HEK293 (cell line): ENCODE measurements around the gene ZNF831.

Experiments used
- CTCF ChIA-PET: fragments of 350-600 bp; formaldehyde crosslinking; extraction: SDS; loops from one replicate; lab custom pipeline; 2021; ENCODE audit warnings: antibody characterized with exemption; lab: Yijun Ruan, JAX
- POLR2A ChIA-PET: fragments of 300-600 bp; formaldehyde crosslinking; extraction: SDS; loops from one replicate; lab custom pipeline; 2020; ENCODE audit warnings: antibody characterized with exemption, inconsistent platforms; lab: Yijun Ruan, JAX
- H3K27ac ChIP-seq: fragments of 200-500 bp; sonication (Bioruptor generic); 2 replicates; pipeline ENCODE4 v1.5.1; 2014; ENCODE audit warnings: low read depth, low read length, control low read depth, inconsistent platforms; ENCODE audit errors: extremely low read depth
- H3K36me3 ChIP-seq, 2 experiments: fragments of 200-500 bp in 1 of 2; sonication (Bioruptor generic) in 1 of 2; 1 replicate in 1 of 2; 2 replicates in 1 of 2; pipeline ENCODE4 v1.5.1; 2014 to 2017; ENCODE audit warnings: inconsistent platforms in 2 of 2, low read length in 2 of 2; ENCODE audit not compliant: control insufficient read depth in 2 of 2, insufficient read depth in 1 of 2
- H3K4me1 ChIP-seq: fragments of 200-500 bp; sonication (Bioruptor generic); 2 replicates; pipeline ENCODE4 v1.5.1; 2014; ENCODE audit warnings: mild to moderate bottlenecking, low read length, inconsistent platforms; ENCODE audit not compliant: control insufficient read depth, insufficient read depth
- H3K4me3 ChIP-seq: 2 replicates; pipeline ENCODE4 v1.5.1; 2011; ENCODE audit warnings: low read depth, mild to moderate bottlenecking, control low read depth, low read length, moderate library complexity
- H3K9me3 ChIP-seq: fragments of 200-500 bp; sonication (Bioruptor generic); 2 replicates; pipeline ENCODE4 v1.5.1; 2014; ENCODE audit warnings: low read depth, low read length, inconsistent platforms; ENCODE audit not compliant: control insufficient read depth, insufficient read depth
- EGR2 ChIP-seq: fragments of 450-650 bp; formaldehyde crosslinking; IDR thresholded peaks from 2 replicates; pipeline ENCODE4 v1.5.1; 2016; ENCODE audit warnings: low read depth, missing biosample characterization, missing genetic modification characterization
- MZF1 ChIP-seq: fragments of 450-650 bp; formaldehyde crosslinking; IDR thresholded peaks from 2 replicates; pipeline ENCODE4 v1.5.1; 2017; ENCODE audit warnings: missing biosample characterization, missing genetic modification characterization, borderline replicate concordance
- OVOL3 ChIP-seq: fragments of 450-650 bp; formaldehyde crosslinking; IDR thresholded peaks from 2 replicates; pipeline ENCODE4 v1.5.1; 2016; ENCODE audit warnings: missing biosample characterization, missing genetic modification characterization
- PRDM4 ChIP-seq: fragments of 450-650 bp; formaldehyde crosslinking; IDR thresholded peaks from 2 replicates; pipeline ENCODE4 v1.5.1; 2017; ENCODE audit warnings: missing biosample characterization, missing genetic modification characterization
- SP7 ChIP-seq: fragments of 450-650 bp; formaldehyde crosslinking; IDR thresholded peaks from 2 replicates; pipeline ENCODE4 v1.5.1; 2016; ENCODE audit warnings: missing biosample characterization, missing genetic modification characterization
- ZBTB1 ChIP-seq: fragments of 450-650 bp; formaldehyde crosslinking; IDR thresholded peaks from 2 replicates; pipeline ENCODE4 v1.5.1; 2016; ENCODE audit warnings: missing biosample characterization, missing genetic modification characterization
- ZIC2 ChIP-seq: fragments of 450-650 bp; formaldehyde crosslinking; IDR thresholded peaks from 2 replicates; pipeline ENCODE4 v1.5.1; 2016; ENCODE audit warnings: missing biosample characterization, missing genetic modification characterization
- ZNF112 ChIP-seq: fragments of 450-650 bp; formaldehyde crosslinking; IDR thresholded peaks from 2 replicates; pipeline ENCODE4 v1.5.0; 2017; ENCODE audit warnings: missing biosample characterization, missing genetic modification characterization
- ZNF248 ChIP-seq: fragments of 450-650 bp; formaldehyde crosslinking; IDR thresholded peaks from 2 replicates; pipeline ENCODE4 v1.5.1; 2017; ENCODE audit warnings: missing biosample characterization, missing genetic modification characterization
- ZNF292 ChIP-seq: fragments of 450-650 bp; formaldehyde crosslinking; IDR thresholded peaks from 2 replicates; pipeline ENCODE4 v1.5.1; 2016; ENCODE audit warnings: low read depth, missing biosample characterization, missing genetic modification characterization, borderline replicate concordance
- ZNF341 ChIP-seq: fragments of 450-650 bp; formaldehyde crosslinking; IDR thresholded peaks from 2 replicates; pipeline ENCODE4; 2016; ENCODE audit warnings: low read depth, missing biosample characterization, missing genetic modification characterization
- ZNF350 ChIP-seq: fragments of 450-650 bp; formaldehyde crosslinking; IDR thresholded peaks from 2 replicates; pipeline ENCODE4 v1.5.0; 2017; ENCODE audit warnings: missing biosample characterization, mild to moderate bottlenecking, missing genetic modification characterization
- ZNF530 ChIP-seq: fragments of 450-650 bp; formaldehyde crosslinking; IDR thresholded peaks from 2 replicates; pipeline ENCODE4 v1.5.1; 2016; ENCODE audit warnings: low read depth, missing biosample characterization, missing genetic modification characterization
- ZNF654 ChIP-seq: fragments of 450-650 bp; formaldehyde crosslinking; IDR thresholded peaks from 2 replicates; pipeline ENCODE4 v1.5.1; 2016; ENCODE audit warnings: low read depth, missing biosample characterization, missing genetic modification characterization
- ZNF707 ChIP-seq: fragments of 450-650 bp; formaldehyde crosslinking; IDR thresholded peaks from 2 replicates; pipeline ENCODE4 v1.5.1; 2016; ENCODE audit warnings: missing biosample characterization, missing genetic modification characterization
- ZSCAN16 ChIP-seq: fragments of 450-650 bp; formaldehyde crosslinking; IDR thresholded peaks from 2 replicates; pipeline ENCODE4 v1.5.1; 2016; ENCODE audit warnings: missing biosample characterization, missing genetic modification characterization
- ZSCAN23 ChIP-seq: fragments of 450-650 bp; formaldehyde crosslinking; IDR thresholded peaks from 2 replicates; pipeline ENCODE4 v1.5.1; 2016; ENCODE audit warnings: missing biosample characterization, missing genetic modification characterization
- ZXDB ChIP-seq: fragments of 450-650 bp; formaldehyde crosslinking; IDR thresholded peaks from 2 replicates; pipeline ENCODE4 v1.5.1; 2016; ENCODE audit warnings: missing biosample characterization, missing genetic modification characterization
- TF ChIP-seq, protein P1 (sequence below): fragments of 450-650 bp; formaldehyde crosslinking; IDR thresholded peaks from 2 replicates; pipeline ENCODE4 v1.5.1; 2016; ENCODE audit warnings: missing biosample characterization, missing genetic modification characterization, borderline replicate concordance
- TF ChIP-seq, protein P2 (sequence below): fragments of 450-650 bp; formaldehyde crosslinking; IDR thresholded peaks from 2 replicates; pipeline ENCODE4 v1.5.1; 2016; ENCODE audit warnings: missing biosample characterization, missing genetic modification characterization

ZNF831 gene

DNA sequence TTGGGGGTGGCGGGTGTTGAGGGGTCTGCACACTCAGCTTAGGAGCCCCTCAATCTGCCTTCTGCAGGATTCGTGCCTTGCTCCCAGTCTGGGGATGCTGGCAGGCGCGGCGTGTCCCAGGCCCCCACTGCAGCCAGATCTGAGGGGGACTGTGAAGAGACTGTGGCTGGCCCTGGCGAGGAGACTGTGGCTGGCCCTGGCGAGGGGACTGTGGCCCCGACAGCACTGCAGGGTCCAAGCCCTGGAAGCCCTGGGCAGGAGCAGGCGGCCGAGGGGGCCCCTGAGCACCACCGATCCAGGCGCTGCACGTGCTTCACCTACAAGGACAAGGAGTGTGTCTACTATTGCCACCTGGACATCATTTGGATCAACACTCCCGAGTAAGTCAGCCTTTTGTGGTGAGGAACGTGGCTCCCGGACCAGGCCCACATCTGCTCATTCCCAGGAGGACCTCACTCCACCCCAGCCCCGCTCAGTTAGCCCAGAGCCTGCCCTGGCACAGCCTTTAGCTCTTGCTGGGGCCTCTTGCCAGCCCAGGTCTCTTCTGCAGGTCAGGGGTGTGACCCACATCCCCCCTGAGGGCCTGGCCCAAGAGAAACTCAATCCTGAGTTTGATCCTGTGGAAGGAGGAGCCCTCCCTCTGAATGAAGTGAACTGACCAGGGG lies 137.9 kb downstream of the ZNF831 start:
- Histone ChIP-seq H3K9me3 (no peaks in the 10 kb centered on the region), H3K4me1 (no peaks in the 10 kb centered on the region), H3K27ac (no peak overlapping the region), H3K36me3 (no peaks in the 10 kb centered on the region), H3K4me3 (no peak overlapping the region)
- POLR2A ChIA-PET = no interaction called here
- TF ChIP-seq MZF1 (no peak), ZSCAN23 (tag by site-specific recombination) (no peak), ZNF350 (tag by site-specific recombination) (no peak), ZBTB1 (tag by site-specific recombination) (no peak), EGR2 (tag by site-specific recombination) (no peak)
- CTCF ChIA-PET = no interaction called here

DNA sequence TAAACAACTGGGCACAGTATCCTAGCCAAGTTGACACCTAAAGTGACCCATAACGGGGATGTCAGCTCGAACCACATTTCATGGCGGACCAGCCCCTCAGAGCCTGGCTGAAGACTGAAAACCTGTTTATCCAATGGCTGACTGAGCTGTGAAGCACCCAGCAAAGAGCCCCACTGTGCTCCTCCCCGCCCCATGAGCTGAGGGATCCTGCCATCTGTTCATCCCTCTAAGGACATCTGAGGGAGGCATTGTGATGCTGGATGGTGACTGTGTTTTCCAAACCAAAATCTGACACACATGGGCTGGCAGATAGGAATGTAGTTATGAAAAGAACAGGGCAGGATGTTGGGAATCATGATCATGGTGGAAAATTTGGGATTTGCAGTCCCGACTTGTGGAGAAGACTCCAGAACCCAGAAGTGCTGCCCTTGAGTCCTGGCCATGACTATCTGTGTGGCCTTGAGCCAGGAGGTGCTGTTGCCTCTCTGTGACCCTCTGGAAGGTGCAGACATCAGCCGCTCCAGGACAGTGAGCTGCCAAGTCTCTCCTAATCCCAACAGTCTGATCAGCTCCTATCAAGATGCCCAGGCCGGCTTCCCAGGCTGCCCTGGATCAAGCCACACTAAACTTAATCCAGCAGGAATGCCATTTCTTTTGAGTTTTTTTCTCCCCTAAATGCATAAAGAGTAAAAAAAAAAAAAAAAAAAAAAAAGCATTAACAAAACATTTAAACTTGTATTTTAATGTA lies 142.5 kb downstream of the ZNF831 start:
- Histone ChIP-seq H3K9me3 (no peaks in the 10 kb centered on the region), H3K4me1 (no peaks in the 10 kb centered on the region), H3K36me3 (no peaks in the 10 kb centered on the region), H3K27ac (no peak overlapping the region), H3K4me3 (no peak overlapping the region)
- ChIA-PET CTCF (no interaction called here), POLR2A (no interaction called here)
- TF ChIP-seq PRDM4 (tag by site-specific recombination) (no peak), ZNF292 (no peak), OVOL3 (no peak), ZNF248 (tag by site-specific recombination) (no peak), ZNF341 (no peak), ZXDB (tag by site-specific recombination) (no peak), ZIC2 (tag by site-specific recombination) (no peak), ZSCAN16 (tag by site-specific recombination) (no peak), ZNF112 (tag by site-specific recombination) (no peak)

- no peaks in the 10 kb centered on the region for H3K9me3 ChIP-seq
- ChIA-PET CTCF (no interaction called here), POLR2A (no interaction called here)
- H3K27ac ChIP-seq = no peak overlapping the region
- no peaks in the 10 kb centered on the region for H3K36me3 ChIP-seq
- H3K4me3 ChIP-seq = no peak overlapping the region
- H3K4me1 ChIP-seq = no peaks in the 10 kb centered on the region
- TF ChIP-seq ZNF707 (tag by site-specific recombination) = no peak
- TF ChIP-seq SP7 = no peak
- no peak for TF ChIP-seq ZNF654 (tag by site-specific recombination)
- no peak for TF ChIP-seq ZNF530 (tag by site-specific recombination)
- TF ChIP-seq, protein P1, sequence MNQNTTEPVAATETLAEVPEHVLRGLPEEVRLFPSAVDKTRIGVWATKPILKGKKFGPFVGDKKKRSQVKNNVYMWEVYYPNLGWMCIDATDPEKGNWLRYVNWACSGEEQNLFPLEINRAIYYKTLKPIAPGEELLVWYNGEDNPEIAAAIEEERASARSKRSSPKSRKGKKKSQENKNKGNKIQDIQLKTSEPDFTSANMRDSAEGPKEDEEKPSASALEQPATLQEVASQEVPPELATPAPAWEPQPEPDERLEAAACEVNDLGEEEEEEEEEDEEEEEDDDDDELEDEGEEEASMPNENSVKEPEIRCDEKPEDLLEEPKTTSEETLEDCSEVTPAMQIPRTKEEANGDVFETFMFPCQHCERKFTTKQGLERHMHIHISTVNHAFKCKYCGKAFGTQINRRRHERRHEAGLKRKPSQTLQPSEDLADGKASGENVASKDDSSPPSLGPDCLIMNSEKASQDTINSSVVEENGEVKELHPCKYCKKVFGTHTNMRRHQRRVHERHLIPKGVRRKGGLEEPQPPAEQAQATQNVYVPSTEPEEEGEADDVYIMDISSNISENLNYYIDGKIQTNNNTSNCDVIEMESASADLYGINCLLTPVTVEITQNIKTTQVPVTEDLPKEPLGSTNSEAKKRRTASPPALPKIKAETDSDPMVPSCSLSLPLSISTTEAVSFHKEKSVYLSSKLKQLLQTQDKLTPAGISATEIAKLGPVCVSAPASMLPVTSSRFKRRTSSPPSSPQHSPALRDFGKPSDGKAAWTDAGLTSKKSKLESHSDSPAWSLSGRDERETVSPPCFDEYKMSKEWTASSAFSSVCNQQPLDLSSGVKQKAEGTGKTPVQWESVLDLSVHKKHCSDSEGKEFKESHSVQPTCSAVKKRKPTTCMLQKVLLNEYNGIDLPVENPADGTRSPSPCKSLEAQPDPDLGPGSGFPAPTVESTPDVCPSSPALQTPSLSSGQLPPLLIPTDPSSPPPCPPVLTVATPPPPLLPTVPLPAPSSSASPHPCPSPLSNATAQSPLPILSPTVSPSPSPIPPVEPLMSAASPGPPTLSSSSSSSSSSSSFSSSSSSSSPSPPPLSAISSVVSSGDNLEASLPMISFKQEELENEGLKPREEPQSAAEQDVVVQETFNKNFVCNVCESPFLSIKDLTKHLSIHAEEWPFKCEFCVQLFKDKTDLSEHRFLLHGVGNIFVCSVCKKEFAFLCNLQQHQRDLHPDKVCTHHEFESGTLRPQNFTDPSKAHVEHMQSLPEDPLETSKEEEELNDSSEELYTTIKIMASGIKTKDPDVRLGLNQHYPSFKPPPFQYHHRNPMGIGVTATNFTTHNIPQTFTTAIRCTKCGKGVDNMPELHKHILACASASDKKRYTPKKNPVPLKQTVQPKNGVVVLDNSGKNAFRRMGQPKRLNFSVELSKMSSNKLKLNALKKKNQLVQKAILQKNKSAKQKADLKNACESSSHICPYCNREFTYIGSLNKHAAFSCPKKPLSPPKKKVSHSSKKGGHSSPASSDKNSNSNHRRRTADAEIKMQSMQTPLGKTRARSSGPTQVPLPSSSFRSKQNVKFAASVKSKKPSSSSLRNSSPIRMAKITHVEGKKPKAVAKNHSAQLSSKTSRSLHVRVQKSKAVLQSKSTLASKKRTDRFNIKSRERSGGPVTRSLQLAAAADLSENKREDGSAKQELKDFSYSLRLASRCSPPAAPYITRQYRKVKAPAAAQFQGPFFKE (tag by site-specific recombination) = no peak
- TF ChIP-seq, protein P2, sequence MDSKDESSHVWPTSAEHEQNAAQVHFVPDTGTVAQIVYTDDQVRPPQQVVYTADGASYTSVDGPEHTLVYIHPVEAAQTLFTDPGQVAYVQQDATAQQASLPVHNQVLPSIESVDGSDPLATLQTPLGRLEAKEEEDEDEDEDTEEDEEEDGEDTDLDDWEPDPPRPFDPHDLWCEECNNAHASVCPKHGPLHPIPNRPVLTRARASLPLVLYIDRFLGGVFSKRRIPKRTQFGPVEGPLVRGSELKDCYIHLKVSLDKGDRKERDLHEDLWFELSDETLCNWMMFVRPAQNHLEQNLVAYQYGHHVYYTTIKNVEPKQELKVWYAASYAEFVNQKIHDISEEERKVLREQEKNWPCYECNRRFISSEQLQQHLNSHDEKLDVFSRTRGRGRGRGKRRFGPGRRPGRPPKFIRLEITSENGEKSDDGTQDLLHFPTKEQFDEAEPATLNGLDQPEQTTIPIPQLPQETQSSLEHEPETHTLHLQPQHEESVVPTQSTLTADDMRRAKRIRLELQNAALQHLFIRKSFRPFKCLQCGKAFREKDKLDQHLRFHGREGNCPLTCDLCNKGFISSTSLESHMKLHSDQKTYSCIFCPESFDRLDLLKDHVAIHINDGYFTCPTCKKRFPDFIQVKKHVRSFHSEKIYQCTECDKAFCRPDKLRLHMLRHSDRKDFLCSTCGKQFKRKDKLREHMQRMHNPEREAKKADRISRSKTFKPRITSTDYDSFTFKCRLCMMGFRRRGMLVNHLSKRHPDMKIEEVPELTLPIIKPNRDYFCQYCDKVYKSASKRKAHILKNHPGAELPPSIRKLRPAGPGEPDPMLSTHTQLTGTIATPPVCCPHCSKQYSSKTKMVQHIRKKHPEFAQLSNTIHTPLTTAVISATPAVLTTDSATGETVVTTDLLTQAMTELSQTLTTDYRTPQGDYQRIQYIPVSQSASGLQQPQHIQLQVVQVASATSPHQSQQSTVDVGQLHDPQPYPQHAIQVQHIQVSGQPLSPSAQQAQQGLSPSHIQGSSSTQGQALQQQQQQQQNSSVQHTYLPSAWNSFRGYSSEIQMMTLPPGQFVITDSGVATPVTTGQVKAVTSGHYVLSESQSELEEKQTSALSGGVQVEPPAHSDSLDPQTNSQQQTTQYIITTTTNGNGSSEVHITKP = no peak
Measured at GRCh38 chr20:59307270-59307669, 143.6 kb downstream of the ZNF831 start.
